GM12875 (cell line): ENCODE data around the gene HS3ST3B1.

Experiments used
- H3K4me3 ChIP-seq: one replicate; pipeline ENCODE4 v1.5.1; 2011; ENCODE audit warnings: low read depth, low read length, control low read depth
- CTCF ChIP-seq: IDR thresholded peaks from 2 replicates; pipeline ENCODE4 v1.5.1; 2011; ENCODE audit warnings: low read depth, mild to moderate bottlenecking, control low read depth, inconsistent platforms, low read length, moderate library complexity, borderline replicate concordance; ENCODE audit not compliant: insufficient read depth

HS3ST3B1 gene

DNA sequence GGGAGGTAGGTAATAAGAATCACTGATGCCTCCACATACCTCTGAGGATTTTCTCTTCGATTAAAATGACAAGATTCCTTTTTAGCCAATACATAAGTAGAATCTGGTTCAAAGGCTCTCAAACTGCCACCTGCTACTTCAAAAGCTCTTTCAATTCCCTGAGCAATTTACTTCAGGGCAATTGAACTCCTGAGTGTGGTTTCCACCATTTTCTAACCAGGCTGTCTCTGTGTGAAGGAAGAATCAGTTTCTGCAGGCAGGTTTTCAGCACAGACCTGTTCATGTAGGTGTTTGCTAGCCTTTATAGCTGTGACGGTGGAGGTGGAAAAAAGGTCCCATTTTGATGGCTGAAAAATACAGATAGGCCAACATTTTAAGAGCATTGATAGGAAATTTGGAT lies 18.2 kb upstream of the HS3ST3B1 start:
- no peak overlapping the region for H3K4me3 ChIP-seq
- TF ChIP-seq CTCF = no peak

DNA sequence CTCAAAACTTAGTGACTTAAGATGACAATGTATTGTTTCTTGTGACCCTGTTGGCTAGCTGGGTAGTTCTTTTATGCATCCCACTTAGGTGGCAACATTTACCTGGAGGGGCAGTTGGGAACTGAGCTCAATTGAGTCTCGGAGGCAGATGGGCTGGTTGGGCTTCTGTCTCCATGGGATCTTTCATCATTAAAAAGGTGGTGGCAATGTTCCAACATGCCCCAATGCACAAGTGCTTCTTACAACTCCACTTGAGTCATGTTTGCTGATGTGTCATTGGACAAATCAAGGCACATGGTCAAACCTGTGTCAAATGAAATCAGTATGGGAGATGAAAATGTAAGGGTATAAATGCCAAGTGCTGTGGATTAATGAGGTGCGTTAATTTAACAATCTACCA lies 11.7 kb upstream of the HS3ST3B1 start:
- no peak overlapping the region for H3K4me3 ChIP-seq
- TF ChIP-seq CTCF = no peak

GRCh38 chr17:14294876-14295275 lies 6.0 kb upstream of the HS3ST3B1 start:
- TF ChIP-seq CTCF = no peak

DNA sequence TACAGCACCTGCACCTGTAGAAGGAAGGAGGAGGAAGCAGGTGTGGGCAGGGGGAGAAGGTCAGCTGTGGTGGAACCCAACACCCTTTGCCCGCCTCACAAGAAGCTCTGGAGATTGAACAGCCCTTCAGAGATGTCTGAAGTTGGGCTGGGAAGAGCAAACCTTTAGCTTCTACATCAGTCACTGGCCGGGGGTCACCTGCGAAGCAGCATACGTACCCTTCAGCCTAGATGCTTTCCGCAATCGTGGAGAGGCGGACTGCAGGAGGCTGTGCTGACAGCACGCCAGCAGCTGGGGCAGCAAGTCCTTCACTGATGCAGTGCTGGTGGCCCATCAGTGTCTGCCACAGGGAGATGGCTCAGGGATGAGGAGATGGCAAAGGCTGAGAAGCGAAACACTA lies 5.2 kb upstream of the HS3ST3B1 start:
- TF ChIP-seq CTCF = no peak
- no peak overlapping the region for H3K4me3 ChIP-seq

More at GRCh38 chr17:14294876-14295275, 6.0 kb upstream of the HS3ST3B1 start:
- H3K4me3 ChIP-seq = no peak overlapping the region

DNA sequence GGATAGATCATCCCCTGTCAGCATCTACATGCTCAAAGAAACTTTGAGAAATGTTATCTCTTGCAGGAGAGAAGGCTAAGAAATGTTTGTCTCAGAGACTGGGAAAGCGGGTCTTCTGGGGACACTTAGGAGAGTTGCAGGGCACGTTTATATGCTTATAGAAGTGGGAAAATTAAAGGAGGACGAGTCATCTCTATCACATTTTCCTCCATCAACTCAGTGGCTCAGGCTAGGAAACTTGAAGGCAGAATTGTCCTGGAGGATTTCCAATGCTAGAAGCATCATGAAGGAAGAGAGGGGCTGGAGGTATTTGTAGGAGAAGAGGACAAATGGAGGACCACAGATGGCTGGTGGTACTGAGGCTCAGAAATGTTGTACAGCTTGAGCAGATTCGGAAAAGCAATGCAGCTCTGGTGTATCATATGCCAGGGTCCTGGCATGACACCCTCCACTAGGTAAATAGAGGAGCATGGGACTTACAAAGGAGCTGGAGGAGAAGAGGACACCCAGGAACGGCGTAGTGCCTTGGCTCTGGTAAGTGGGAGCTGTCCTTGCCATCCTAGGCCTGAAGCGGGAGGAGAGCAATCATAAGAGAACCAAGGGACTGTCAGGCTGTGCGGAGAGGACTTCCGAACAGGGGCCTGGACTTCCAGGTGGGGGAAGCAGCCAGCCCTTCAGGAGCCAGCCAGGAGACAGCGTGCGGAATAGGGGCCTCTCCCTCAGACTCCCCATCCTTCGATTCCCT lies 4.5 kb upstream of the HS3ST3B1 start:
- H3K4me3 ChIP-seq = no peak overlapping the region
- no peak for TF ChIP-seq CTCF

DNA sequence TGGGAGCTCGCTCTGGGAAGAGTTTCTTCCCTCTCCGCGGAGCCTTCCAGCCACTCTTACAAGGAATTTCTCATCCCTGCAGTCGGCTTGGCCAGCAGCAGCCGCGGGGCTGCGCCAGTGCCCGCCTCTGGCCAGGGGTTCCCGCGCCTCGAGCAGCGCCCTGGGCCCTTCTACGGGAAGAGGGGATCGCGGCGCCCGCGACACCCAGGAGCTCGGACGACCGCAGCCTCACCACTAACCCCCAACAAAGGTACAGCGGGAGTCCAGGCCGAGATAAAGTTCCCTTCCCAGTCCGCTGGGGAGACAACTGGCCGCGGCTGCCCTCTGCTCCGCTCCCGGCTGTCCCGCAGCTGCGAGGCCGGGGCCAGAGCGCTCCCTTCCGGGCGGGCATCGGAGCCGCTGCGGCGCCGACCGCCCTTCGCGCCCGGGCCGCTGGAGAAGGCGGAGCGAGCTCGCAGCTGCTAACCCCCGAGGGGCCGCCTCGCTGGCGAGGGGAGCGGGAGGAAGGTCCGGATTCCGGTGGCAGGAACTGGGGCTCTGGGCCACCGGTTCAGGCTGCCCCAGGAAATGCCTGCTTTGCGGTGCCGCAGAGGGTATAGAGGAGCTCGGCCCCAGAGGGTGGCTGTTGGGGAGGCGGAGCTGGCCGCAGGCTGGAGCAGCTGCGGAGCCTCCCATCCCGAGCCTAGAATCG lies 3.6 kb upstream of the HS3ST3B1 start:
- no peak for TF ChIP-seq CTCF
- H3K4me3 ChIP-seq = peak overlapping the region; percentile 12
